ENCODE results near the gene ANKRD22.
"Not testable (repeated sequence)": the region's sequence is repeated elsewhere in the genome, so short reads cannot be mapped to it uniquely, and the experiment has no call there.

The ANKRD22 gene

DNA sequence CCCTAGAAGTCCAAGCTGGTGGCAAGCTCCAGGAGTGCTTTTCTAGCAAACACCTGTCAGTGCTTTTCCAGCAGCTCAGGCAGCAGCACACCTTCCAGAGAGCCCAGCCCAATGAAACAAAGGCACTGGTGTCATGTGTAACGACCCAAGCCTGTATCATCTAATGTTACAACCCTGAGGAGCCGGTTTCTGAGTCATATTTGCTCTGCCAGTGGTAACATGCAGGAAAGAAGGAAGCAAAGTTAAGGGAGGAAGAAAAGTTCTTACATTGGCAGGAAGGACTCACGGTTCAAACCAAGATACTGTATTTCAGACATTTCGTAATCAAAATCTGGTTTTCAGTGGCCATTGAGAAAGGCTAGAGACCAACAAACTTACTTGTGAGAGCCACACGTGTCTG is at the start of gene ANKRD22:
ANKRD22 (minus strand) TSS at position 139 of the 400 bp plus-strand sequence. CDS start 237 bp downstream, outside the sequence.
- no peak for DNase-seq

DNA sequence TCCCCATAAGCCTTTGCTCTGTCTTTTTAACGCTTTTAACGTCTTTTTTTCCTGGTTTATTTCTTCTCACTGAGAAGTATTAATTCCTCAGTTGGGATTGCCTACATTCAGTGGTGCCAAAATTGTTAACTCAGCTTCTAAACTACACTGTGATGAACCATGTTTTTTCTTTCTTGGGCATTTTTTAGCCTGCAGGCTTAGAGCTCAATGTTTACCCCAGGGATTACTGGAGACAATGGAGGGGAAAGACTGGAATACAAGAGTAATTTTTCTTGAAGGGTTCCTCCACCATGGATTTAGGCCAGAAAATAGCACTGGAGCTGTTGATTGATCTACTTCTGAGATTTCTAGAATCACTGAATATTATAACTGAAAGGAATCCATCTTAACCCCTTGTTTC is 48.2 kb upstream of the ANKRD22 start:
- no peak for DNase-seq

DNA sequence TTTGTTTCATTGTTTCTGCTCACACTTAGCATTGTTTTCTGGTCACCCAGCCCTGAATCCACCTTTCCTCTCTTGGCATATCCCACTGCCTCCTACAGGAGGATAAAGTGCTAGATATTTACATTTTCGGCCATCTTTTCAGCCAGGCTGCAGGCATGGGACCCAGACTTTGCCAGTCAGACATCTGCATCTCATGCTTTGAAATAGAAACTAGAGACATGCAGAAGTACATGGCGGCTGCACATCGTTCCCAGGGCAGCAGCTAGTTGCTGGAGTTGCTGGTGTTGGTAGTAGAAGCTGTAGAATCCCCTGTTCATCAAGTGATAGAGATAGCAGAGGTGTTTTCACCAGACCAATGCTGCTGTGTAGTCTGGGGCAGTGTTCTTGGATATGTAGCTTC is 47.1 kb upstream of the ANKRD22 start:
- no peak for DNase-seq

DNA sequence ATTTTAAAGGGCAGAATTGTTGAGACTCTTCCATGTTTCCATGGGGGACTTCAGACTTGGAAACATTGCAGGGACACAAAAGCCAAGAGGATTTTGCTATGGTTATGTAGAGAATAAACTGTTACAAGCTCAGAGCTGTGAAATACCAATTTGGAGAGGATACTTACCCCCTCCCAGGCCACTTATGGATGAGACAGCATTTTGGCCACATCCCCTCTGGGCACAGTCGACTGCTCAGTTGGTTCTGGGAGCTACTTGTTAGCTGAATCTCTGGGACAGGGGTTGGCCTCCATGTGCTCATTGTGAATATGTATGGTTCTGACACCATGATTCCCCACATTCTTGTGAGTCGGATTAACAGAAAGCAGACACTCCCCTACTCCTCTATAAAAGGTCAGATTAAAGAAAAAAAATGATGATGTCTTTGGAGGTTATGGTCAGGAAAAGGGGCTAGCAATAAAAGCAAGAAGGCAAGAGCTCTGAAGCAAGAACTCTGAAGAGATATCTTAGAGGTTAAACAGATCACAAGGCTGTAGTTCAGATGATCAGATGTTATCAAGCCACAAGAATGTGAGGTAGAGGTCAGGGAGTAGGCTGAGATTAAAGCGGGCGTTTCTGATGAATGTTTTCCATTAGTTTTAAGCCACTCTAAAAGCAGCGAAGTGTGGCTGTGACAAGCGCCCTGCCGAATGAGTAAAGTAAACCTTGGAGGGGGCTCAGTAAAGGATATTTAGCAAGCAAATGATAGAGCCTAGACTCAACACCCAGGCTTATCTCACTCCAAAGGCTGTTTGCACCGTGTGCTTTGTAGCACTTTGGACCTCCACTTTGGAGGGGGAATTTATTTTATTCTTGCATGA is 45.6 kb upstream of the ANKRD22 start:
- no peak for DNase-seq

DNA sequence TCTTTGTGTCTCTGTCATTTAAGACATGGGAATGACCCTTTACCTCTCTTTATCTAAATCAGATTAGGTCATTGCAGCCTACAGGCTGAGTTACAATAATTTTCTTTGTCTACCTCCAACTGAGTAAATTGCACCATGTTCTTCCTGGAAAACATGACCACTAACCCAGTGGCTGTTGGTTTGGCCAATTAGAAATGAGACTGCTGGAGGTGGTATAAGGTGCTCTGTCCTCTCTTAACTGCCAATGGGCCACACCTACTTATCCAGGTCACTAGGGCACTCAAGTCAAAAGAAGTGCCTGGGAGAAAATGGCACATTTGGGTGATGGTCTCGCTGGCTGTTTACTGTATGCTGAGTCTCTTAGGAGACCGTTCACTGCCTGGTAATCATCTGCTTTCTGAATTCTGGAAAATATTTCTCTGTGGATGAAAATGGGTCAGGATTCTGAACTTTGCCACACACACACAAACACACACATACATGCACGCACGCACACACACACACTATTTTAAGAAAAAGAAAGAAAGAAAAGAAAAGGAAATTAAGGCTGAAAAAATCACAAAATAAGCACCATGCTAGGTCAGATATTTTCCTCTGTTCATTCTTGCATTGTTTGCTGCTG is 44.8 kb upstream of the ANKRD22 start:
- no peak for DNase-seq

DNA sequence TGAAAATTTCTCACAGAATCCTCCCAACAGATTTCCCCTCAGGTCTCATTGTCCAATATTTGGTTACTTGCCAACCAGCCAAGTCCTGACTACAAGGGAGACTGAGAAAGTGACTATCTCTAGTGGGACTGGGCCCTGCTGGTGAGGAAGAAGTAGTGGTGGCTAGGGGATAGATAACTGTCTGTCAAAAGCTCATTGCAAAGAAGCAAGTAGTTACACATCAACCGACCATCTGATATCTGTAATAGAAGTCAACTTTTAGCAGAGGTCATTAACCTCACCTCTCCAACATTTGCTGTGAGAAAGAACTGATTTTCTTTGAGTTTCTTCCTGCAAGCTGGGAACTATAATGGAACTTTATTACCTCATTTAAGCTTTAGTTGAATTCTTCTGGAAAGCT is 43.6 kb upstream of the ANKRD22 start:
- no peak for DNase-seq

DNA sequence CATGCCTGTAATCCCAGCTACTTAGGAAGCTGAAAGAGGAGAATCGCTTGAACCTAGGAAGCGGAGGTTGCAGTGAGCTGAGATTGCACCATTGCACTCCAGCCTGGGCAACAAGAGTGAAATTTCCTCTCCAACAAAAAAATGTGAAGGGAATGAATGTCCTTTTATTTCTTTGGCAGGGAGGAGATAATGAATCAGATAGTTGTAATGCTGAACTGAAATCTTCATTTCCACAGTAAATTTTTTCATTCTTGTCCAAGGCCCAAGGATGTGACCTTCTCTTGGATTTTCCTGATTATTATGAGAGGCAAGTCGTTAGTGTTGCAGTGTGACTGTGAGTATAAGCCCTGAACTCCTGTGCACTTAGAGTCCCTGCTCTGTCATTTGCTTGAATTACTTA is 42.0 kb upstream of the ANKRD22 start:
- no peak for DNase-seq

DNA sequence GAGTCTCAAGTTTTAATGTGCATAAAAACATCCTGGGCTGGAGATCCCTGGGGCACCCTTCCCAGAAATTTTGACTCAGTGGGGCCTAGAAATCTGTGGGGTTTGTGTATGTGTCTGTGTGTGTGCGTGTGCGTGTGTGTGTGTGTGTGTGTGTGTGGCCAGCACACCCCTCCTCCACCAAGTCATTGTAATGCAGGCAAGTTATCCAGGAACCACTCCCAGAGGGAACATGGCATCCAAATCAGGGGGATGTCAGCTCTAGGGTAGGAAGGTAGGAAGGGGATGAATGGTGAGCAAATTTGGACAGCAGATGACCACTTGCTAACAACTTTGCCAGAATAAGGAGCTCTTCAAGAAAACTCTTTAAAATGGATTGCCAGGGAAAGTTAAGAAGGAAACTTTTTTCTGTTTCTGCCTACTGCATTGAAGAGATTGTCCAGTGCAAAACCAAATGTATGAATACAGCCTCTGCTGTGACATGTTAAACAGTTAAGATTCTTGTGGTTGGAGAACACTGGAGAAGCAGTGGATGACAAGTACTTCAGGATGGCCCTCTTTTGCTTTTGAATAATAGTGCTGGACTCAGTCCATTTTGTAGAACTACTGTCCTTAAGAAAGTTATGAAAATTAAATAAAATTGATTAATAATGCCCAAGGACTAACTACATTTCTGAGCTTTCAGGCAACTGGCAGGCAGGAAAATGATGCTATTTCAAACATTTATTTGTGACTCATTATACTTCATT is 40.8 kb upstream of the ANKRD22 start:
- DNase-seq: no peak

DNA sequence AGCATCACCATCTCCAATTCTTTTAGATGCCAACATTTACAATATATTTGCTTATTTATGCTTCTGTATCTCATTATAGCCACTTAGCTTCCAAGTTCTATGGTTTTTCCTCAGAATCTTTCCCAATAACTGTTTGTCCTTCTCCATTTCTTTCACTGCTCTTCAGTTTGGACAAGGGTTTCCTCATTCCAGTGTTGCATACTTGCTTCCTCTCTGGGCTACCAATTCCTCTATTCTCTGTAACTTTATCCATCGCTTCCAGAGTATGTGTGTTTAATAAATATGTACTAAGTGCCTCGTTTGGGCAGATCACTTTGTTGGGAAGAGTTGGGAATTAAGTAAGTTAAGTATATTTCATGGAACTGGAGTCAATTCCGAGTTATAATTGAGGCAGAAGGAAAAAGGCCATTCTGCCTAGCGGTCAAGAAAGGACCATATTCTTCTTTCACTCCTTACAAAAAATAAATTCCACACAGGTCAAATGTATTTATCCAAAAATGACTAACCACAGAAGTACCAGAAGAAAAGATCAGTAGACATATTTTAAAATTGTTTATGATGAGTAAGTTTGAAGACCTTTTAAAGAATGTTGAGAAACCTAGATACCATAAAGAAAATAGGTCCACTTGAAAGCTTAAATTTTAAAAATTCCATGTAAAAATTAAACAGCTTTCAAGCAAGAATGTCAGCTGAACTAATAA is 39.2 kb upstream of the ANKRD22 start:
- no peak for DNase-seq

DNA sequence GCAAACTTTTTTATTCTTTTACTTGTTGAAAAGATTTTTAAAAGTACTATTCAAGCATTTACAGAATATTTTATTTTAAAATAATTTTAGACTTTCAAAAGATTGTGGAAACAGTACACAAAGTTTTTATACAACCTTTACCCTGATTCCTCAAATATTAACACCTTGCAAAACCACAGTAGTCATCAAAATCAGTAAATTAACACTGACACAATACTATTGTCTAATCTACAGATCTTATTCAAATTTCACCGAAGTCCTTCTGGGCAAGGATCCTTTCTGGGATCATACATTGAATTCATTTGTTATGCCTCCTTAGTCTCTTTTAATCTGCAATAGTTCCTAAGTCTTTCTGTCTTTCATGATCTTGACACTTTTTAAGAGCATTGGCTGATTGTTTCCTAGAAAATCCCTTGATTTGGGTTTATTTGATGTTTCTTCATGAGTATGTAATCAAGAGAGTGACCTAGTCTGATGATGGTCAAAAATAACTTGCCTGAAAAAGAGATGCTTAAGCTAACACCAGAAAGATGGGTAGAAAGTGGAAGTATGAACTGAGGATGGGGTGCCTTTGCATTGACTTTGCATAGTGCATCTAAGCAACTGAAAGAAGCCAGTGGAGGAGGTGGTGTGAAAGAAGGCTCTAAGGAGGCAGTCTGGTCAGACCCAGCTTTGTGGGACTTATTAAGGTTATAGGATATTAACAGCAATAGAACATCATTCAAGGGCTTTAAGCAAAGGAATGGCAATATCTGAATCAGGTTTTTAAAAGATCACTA is 38.1 kb upstream of the ANKRD22 start:
- DNase-seq: no peak

DNA sequence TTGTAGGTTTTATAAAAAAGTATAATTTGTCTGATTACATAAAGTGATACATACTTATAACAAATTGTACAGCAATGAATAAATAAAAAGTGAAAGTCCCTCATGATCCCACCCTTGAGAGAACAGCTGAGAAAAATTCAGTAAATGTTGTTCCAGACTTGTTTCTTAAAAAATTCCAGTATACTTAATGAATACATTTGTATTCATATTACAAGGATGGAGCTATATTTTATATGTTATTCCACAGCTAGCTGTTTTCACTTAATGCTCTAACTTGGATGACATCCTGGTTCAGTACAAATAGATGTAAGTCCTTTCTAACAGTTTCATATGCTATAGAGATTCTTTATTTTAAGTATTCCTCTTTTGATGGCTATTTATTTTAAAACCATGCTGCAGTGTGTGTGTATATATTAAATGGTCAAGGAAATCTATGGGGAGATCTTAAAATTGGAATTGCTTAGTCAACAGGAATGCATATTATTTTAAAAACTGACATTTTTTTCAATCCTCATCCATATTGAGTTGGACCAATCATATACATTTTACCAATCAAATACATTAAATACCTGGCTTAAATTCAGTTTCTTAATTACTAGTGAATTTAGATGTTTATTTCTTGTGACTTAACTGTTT is 37.3 kb upstream of the ANKRD22 start:
- no peak for DNase-seq

DNA sequence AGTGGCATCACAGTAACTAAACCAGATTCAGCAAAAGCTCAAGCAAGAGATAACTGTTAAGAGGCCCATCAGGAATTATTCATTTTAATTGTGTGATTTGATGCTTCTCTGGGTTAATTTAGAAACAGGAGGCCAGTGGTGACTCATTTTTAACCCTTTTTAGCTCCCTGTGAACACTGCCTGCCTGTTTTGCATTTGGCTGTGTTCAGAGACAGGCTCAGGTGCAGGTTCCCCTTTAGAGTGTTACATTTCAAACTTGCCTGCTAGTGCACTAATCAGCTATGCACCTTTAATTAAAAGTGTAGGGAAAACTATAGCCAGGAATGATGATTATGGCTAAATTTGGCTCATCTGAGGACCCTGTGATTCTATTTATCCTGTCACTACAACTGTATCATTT is 34.9 kb upstream of the ANKRD22 start:
- DNase-seq: no peak

DNA sequence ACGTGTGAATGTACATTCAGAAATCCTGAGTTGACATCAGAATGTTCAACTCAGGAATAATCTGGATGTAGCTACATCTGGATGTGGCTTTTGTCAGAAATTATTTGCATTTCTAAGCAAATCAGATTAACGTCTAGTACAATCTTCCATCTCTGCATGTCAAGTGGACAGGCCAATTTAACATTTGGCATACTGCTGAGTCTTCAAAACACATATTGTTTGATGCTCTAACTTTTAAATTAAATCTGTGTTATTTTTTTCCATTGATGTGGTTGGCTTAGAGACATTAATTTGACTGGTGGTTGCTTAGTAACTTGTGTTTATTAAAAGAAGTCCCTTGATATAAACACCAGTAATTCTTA is 31.8 kb upstream of the ANKRD22 start:
- DNase-seq: no peak

DNA sequence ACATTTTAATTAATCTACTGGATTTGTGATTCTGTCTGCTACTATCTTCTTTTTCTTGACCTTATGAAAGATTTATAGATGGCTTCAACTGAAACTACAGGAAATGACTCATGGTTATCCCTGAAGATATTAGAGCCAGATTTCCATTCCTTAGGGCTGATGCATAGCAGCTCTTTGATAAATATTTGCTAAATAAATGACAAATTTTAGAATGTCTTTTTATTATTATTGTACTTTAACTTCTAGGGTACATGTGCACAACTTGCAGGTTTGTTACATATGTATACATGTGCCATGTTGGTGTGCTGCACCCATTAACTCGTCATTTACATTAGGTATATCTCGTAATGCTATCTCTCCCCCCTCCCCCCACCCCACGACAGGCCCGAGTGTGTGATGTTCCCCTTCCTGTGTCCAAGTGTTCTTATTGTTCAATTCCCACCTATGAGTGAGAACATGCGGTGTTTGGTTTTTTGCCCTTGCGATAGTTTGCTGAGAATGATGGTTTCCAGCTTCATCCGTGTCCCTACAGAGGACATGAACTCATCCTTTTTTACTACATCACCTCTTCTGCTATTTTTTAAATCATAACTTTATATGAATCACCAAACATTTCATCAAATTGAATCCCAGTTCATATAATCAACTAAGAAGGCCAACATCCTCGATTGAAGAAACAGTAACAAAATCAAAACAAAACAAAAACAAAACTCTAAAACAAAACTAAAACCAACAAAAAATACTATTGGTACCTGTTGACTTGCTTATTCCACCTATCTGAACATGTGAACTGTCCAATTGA is 31.2 kb upstream of the ANKRD22 start:
- not testable (repeated sequence) for DNase-seq

DNA sequence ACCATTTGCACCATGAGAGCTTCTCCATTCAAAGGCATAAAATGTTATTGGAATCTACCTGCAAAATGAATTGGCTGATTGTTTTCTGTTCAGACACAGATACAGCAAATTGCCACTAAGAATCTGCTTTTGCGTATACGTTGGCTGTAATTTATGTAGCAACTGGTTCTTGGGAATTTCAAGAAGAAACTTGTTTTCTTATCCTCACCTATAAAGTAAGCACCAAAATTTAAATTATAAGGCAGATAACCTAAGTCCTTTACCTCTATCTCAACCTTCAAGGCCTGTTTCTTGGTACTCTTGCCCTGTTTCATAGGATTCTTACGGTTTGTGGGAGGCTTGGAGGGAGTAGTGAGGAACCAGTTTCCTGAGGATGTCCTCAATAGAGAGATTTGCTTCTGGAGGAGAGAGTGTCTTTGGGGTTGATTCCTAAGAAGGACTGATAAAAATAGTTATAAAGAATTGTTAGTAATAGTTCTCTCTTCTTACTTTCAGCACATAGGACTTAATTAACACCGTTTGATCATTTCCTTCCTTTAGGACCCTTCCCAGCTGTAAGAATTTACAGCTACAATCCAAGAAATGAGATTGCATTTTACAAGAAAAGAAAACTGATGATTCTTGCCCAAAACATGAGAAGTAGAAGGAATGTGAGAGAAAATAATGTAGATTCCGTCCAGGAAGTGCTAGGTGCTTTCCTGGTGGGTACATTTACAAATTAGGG is 30.4 kb upstream of the ANKRD22 start:
- DNase-seq: no peak

DNA sequence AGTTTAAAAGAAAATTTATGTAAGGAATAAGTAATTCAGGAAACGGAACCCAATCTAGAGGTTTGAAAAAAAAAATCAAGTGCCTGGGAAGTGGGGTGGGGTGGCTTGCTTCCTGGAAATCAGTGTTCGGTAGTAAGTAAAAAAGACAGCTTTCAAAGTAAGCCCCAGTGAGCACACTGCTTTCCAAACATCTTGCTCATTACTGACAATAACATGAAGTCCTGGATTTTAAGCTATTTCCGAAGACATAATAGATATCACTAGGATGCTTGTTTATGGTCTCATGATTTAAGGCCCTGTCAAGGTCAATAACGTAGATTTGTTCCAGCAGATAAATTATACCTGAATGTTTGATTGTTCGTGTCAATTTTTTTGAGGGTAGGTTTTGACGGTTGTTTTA is 29.7 kb upstream of the ANKRD22 start:
- DNase-seq: no peak

DNA sequence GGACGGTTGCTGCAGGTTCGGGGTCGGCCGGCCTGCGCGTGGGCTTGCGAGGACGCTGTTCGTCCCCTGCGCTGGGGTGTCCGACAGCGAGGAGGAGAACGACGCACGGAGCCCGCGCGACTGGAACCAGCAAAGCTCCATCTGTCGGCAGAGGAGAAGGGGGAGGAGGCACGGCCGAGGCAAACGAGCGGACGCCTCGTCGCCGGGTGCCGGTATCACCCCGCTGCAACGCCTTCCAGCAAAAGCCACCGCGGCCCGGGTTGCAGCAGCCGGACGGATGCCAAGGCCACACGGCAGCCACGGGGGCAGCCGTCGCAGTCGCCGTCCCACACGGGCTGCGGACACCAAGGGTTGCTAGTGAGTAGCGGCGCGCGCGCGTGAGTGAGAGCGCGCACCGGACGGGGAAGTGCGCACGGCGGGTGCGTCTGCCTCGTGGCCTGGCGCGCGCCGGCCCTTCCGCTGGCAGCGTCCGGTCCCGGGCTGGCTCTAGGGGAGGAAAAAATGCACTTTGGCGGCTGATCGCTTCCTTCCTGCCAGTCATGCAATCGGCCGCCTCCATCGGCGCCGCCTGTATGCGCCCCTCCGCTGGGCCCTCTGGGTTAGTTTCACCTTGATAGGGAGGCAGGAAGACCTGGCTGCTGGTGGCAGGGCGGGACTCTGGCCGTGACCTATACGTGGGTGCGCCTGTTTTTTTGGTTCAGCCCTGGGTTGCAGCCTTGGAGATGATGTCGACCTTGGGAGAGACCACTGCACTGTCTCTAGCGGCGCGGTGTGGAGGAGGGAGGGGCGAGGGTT is 28.8 kb upstream of the ANKRD22 start:
- DNase-seq: no peak

DNA sequence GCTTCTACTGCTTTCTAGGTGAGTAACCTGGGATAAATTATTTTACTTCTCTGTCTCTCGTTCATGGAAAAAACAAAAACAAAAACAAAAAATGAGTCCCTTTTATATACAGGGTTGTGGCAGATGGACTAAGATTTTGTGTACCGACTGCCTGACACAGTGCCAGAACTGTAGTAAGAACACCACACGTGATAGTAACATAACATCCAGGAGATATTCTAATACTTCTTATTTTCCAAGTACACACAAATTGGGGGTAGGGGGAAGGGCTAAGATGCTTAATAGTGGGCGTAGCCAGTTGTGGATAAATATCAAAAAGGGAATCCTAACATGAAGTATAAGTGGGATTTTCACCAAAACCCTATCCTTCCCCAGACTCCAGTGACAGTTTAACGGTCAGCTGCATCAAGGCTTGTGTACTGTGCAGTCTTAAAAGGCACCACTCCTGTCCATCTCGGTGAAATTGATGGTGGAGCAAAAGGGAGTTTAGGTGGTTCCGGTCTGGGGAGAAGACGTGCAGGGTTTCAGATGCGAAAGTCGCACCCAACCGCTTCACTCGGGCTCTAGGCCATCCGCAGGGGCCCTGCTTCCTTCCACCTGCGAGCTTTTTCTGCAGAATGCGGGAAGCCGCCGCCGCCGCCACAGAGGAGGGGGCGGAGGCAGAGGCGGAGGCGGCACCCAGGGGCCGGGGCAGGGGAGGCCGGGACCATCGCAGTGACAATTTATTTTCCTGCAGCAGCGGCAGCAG is 28.1 kb upstream of the ANKRD22 start, which contains the start of gene STAMBPL1:
STAMBPL1 (plus strand) TSS at position 712 of the 748 bp plus-strand sequence. CDS start 21,464 bp downstream, outside the sequence.
- DNase-seq: no peak

DNA sequence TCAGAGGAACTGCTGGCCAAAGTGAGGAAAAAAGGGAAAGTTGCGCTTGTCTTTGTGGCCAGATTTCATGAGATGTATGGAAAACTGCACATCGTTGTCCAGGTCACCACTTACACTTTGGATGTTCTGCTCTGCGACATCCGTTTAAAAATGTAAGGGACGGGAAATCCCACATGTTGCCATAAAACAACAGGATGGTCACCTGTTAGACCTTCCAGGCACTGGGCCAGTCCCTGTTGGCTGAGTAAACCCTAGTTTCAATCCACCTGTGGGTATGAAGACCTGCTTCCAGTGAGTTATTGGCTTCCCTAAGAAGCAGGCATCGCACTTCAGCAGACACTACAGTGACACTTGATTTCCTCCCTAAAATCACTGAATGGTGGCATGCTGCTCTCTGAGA is 25.7 kb upstream of the ANKRD22 start:
- DNase-seq: no peak

Measured in NCI-H2171 (cell line).